Measurements from ENCODE around the gene KLHDC8A.
"Not testable (repeated sequence)": the region's sequence is repeated elsewhere in the genome, so short reads cannot be mapped to it uniquely, and the experiment has no call there.

Gene KLHDC8A

GRCh38 chr1:205370780-205371179 is 14.1 kb upstream of the KLHDC8A start:
- H3K4me3 ChIP-seq (replicated peaks in 1 of 2; ENCODE audit: low read depth in 2 of 2, low read length in 2 of 2): no peak overlapping the region
- TF ChIP-seq, protein P1, sequence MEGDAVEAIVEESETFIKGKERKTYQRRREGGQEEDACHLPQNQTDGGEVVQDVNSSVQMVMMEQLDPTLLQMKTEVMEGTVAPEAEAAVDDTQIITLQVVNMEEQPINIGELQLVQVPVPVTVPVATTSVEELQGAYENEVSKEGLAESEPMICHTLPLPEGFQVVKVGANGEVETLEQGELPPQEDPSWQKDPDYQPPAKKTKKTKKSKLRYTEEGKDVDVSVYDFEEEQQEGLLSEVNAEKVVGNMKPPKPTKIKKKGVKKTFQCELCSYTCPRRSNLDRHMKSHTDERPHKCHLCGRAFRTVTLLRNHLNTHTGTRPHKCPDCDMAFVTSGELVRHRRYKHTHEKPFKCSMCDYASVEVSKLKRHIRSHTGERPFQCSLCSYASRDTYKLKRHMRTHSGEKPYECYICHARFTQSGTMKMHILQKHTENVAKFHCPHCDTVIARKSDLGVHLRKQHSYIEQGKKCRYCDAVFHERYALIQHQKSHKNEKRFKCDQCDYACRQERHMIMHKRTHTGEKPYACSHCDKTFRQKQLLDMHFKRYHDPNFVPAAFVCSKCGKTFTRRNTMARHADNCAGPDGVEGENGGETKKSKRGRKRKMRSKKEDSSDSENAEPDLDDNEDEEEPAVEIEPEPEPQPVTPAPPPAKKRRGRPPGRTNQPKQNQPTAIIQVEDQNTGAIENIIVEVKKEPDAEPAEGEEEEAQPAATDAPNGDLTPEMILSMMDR (IDR thresholded peaks at IDR 0.05; ENCODE audit: low read depth, low read length): no peak
- no peak for DNase-seq (ENCODE audit: low read depth in 2 of 2)

DNA sequence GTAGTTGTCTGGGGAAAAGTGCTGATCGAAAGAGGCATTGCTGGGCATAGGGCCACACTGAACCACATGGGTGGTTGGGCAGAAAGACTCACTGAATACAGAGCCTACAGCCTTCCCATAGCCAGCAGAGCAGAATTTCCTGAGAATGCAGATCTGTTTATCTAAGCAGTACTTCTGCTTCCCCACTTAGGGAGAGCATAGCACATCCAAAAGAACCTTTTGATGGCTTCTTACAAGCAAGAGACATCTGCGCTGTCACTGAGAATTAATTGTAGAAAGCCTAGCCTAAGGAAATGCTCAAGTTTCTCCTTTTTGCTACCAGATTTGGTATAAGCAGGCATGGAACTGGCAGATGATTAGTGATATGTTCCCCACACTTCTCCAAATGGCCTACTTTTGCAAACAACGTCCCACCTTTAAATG is 13.0 kb upstream of the KLHDC8A start:
- TF ChIP-seq, protein P1 (IDR thresholded peaks at IDR 0.05; ENCODE audit: low read depth, low read length): no peak
- H3K4me3 ChIP-seq (replicated peaks in 1 of 2; ENCODE audit: low read depth in 2 of 2, low read length in 2 of 2): no peak overlapping the region
- DNase-seq (ENCODE audit: low read depth in 2 of 2): no peak

DNA sequence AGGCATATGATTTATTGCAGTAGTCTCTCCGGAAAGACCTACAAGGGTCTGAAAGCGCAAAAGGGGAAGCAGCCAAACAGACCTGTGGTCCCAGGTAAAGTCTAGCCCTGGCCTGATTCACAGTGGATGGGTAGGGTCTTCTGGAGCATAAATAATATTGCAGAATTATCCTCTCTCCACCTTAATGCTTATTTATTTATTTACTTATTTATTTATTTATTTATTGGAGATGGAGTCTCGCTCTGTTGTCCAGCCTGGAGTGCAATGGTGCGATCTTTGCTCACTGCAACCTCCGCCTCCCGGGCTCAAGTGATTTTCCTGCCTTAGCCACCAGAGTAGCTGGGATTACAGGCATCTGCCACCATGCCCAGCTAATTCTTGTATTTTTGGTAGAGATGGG is 11.8 kb upstream of the KLHDC8A start:
- TF ChIP-seq, protein P1 (IDR thresholded peaks at IDR 0.05; ENCODE audit: low read depth, low read length): no peak
- H3K4me3 ChIP-seq (replicated peaks in 1 of 2; ENCODE audit: low read depth in 2 of 2, low read length in 2 of 2): no peak overlapping the region
- no peak for DNase-seq (ENCODE audit: low read depth in 2 of 2)

DNA sequence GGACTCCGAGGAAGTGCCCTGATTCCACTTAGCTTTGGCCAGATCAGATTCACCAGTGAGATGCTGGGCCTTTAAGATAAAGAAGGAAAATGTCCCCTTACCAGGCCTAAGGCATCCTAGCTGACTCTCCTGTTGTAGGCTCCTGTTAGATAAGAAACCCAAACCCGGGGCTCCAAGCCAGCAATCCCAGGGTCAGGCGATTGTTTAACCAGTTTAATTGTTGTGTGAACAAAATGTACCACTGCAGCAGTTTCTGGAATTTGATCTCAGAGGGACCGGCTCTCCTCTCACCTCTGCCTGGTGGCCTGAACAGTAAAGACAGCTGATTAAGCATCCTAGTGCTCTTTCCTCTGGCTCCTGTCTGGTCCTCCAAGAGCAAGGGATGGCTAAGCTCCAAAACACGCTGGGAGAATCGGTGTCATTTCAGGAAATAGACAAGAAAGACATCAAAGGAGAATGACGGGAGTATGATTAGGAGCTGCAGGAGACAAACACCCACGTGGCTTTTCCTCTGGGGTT is 9.3 kb upstream of the KLHDC8A start:
- DNase-seq (ENCODE audit: low read depth in 2 of 2): peak; percentile 61 to 69
- H3K4me3 ChIP-seq (replicated peaks in 1 of 2; ENCODE audit: low read depth in 2 of 2, low read length in 2 of 2): no peak overlapping the region
- TF ChIP-seq, protein P1 (IDR thresholded peaks at IDR 0.05; ENCODE audit: low read depth, low read length): no peak

DNA sequence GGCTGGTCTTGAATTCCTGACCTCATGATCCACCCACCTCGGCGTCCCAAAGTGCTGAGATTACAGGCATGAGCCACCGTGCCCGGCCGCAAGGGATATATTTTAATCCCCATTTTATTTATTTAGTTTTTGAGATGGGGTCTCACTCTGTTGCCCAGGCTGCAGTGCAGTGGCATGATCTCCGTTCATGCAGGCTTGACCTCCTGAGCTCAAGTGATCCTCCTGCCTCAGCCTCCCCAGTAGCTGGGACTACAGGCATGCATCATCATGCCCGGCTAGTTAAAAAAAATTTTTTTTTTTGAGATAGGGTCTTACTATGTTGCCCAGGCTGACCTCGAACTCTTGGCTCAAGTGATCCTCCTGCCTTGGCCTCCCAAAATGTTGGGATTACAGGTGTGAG is 8.4 kb upstream of the KLHDC8A start:
- H3K4me3 ChIP-seq (replicated peaks in 1 of 2; ENCODE audit: low read depth in 2 of 2, low read length in 2 of 2); DNase-seq (ENCODE audit: low read depth in 2 of 2): not testable (repeated sequence)

DNA sequence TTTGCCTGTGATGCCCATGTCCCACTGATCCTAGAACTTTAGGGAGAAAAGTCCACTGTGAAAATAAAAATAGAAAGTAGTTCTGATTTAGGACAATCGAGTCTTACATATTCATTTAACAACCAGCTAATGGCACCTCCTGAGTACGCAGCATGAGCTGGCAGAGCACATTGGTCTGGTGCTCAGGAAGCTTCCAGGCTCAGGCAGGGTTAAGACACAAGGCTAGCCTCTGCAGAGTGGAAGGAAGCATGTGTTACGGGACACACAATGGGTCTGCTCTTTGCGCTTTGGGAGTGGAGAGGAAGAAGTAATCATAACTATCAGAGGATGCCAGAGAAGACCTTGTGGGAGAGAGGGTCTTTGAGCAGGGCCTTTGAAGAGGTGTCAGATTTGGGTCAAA is 4.2 kb upstream of the KLHDC8A start:
- DNase-seq (ENCODE audit: low read depth in 2 of 2): no peak
- TF ChIP-seq, protein P1 (IDR thresholded peaks at IDR 0.05; ENCODE audit: low read depth, low read length): no peak
- H3K4me3 ChIP-seq (replicated peaks in 1 of 2; ENCODE audit: low read depth in 2 of 2, low read length in 2 of 2): no peak overlapping the region

GRCh38 chr1:205359771-205360565 is 3.2 kb upstream of the KLHDC8A start:
- H3K4me3 ChIP-seq (replicated peaks in 1 of 2; ENCODE audit: low read depth in 2 of 2, low read length in 2 of 2): no peak overlapping the region
- no peak for DNase-seq (ENCODE audit: low read depth in 2 of 2)
- TF ChIP-seq, protein P1 (IDR thresholded peaks at IDR 0.05; ENCODE audit: low read depth, low read length): no peak

Measured in cardiac fibroblast (primary cell).